Stimulated activated CD8-positive, alpha-beta memory T cell treated with anti-CD3 and anti-CD28 coated beads, Interleukin-12 subunit alpha, Interleukin-12 subunit beta, amount 100 ng/mL, for 4 hours (primary cell): ENCODE data around the gene SNX8.
A peak's percentile ranks its signal among the peaks of the same experiment; 100 is the strongest.
"Not testable (repeated sequence)": the region's sequence is repeated elsewhere in the genome, so short reads cannot be mapped to it uniquely, and the experiment has no call there.

Source experiments
- DNase-seq: peaks from one replicate; pipeline ENCODE4 v3.0.0-alpha.2; 2020; ENCODE audit warnings: low read depth

The SNX8 gene

DNA sequence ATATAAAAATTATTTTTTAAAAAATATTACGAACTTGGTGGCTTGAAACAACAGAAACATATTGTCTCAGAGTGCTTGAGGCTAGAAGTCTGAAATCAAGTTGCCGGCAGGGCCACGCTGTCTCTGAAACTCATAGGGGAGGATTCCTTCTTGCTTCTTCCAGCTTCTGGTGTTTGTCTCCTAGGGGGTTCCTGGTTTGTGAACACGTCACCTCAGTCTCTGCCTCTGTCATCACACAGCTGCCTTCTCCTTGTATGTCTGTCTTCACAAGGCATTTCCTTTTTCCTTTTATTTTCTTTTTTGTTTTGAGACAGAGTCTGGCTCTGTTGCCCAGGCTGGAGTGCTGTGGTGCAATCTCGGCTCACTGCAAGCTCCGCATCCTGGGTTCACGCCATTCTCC lies 12.7 kb upstream of the SNX8 start:
- DNase-seq = no peak

DNA sequence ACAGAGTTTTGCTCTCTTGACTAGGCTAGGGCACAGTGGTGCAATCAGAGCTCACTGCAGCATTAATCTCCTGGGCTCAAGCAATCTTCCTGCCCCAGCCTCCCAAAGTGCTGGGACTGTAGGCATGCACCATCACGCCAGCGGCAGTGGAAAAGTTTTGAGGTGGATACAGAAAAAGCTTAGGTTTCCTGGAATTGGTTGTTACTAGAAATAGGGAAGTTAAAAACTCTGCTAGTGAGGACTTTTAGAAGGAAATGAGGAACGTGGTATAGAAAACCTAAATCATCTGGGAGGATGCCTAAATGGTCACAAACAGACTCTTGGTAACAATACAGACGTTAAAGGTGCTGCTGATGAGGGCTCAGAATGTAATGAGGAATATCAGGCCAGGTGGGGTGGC lies 10.9 kb upstream of the SNX8 start:
- DNase-seq = no peak

DNA sequence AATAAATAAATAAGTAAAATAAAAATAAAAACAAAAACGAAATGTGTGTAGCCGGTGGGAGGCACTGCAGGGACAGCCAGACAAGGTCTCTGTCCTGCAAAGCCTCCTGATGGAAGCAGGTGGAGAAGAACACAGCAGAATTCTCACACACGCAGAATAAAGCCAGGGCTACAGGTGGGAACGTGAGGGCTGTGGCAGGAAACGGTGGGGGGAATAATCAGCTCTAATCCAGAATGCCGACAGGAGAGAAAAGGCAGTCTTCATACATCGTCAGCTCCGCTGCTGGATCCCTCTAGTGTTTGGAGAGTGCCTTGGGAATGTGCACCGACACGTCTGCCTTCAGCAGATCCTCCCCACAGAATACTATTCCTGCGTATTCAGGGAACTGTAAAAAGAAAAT lies 6.8 kb upstream of the SNX8 start:
- DNase-seq = no peak

DNA sequence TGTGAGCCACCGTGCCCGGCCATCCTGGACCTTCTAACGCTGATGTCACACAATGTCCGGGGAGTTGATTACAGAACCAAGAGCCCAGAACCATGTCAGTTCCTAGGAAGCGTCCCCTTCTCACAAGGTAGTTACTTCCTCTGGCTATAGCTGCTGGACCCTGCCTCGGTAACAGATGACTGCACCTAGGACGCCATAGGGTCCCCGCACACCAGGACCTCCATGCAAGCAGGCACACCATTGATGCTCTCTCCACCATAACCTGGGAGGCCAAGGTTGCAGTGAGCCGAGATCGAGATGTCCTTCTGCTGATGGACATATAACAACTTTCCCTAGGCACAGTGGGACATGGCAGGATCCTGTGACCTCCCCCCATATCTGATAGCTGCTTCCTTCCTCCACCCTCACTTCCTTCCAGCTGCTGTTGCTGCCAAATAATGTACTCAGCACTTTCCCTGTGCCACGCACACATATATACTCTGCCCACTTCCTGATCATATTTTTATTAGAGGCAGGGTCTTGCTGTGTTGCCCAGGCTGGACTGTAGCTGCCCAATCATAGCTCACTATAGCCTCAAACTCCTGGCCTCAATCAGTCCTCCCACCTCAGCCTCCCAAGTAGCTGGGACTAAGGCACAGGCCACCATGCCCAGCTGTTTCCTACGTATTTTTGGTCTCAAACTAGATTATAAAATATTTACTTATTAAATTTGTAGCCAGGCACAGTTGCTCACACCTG lies 3.5 kb upstream of the SNX8 start:
- no peak for DNase-seq

DNA sequence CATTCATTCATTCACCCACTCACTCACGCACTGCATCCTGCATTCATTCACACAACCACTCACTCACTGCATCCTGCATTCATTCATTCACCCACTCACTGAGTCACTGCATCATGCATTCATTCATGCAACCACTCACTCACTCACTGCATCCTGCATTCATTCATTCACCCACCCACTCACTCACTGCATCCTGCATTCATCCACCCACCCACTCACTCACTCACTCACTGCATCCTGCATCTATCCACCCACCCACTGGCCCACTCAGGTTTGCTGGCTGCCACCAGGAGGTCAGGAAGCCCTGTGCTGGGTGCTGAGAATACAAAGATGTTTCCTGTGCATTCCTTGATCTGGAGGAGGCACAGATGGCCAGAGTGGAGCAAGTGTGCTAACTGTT lies 2.3 kb upstream of the SNX8 start:
- no peak for DNase-seq

DNA sequence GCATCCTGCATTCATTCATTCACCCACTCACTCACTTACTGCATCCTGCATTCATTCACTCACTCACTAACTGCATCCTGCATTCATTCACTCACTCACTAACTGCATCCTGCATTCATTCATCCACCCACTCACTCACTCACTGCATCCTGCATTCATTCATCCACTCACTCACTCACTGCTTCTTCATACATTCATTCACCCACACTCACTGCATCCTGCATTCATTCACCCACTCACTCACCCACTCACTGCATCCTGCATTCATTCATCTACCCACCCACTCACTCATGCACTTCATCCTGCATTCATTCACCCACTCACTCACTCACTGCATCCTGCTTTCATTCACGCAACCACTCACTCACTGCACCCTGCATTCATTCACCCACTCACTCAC lies 1.5 kb upstream of the SNX8 start:
- no peak for DNase-seq

DNA sequence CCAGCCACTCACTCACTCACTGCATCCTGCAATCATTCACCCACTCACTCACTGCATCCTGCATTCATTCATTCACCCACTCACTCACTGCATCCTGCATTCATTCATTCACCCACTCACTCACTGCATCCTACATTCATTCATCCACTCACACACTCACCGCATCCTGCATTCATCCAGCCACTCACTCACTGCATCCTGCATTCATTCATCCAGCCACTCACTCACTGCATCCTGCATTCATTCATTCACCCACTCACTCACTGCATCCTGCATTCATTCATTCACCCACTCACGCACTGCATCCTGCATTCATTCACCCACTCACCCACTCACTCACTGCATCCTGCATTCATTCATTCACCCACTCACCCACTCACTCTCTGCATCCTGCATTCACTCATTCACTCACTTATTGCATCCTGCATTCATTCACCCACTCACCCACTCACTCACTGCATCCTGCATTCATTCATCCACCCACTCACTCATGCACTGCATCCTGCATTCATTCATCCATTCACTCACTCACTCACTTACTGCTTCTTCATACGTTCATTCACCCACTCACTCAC lies 802 bp upstream of the SNX8 start:
- DNase-seq = not testable (repeated sequence)

DNA sequence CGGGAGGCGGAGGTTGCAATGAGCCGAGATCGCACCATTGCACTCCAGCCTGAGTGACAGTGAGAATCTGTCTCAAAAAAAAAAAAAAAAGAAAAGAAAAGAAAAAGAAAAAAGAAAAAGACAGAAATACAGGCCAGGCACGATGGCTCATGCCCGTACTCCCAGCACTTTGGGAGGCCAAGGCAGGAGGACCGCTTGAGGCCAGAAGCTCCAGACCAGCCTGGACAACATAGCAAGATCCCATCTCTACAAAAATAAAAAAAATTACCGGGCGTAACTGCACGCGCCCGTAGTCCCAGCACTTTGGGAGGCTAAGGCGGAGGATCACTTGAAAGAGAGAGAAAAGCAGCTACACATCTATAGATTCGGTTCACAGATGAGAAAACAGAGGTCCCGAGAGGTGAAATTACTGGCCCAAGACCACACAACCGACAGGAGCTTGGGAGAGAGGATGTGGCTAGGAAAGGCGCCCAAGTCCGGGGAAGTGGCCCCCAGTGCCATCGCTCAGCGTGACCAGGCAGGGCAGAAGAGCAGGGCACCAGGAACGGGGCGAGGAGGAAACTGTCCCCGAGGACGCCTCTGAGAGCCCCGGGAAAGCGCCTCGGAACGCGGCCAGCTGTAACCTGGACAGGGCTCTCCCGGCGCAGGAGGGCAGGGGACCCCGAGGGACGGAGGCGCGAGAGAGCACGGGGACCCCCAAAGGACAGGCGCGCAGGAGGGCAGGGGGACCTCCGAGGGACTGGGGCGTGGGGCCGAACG lies 612 bp downstream of the SNX8 start:
- peak; percentile 8 for DNase-seq

DNA sequence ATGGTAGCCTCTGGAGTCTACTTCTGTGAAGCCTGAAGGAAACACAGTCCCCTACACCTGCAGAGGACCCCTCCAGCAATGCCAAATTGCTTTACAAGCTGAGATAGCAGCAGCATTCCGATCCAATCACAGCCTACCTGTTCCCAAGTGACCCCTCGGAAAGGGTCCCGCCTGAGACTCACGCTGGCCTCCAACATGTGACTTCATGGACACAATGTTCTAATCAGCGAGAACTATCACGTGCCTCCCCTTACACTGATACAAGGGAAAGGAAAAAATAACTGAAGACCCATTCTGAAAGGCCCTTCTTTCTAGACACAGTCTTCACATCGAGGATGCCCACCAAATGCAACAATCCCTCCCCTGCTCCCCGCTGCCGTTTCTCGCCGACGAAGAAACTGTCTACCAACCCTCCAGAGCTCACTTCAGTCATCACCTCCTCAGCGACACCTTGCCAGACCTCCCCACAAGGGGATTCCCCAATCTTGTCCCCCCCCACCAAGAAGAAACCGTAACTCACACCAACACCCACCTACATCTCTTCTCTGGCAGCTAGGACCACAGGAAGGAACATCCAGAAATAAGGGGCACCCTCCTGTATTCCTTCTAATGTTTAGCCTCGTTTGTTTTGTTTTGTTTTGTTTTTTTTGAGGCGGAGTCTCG lies 1.8 kb downstream of the SNX8 start:
- no peak for DNase-seq

DNA sequence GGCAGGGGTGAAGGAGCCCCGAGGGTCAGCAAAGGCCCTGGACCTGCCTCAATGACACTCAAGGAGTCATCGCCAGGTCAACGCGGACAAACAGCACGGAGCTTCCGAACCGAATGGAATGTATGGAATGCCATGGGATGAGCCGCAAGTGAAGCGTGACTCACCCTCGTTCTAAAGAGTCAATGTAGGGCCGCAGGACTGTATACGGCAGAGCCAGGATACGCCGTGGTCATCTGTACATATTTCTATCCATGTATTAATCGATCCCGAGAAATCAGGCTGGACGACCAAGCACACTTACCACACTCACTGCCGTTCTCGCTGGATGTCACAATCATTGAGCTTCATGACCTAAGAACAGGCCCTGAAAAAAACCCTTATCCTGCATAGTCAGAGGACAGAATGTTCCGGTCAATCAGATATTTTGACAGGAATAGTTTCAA lies 4.3 kb downstream of the SNX8 start:
- no peak for DNase-seq

DNA sequence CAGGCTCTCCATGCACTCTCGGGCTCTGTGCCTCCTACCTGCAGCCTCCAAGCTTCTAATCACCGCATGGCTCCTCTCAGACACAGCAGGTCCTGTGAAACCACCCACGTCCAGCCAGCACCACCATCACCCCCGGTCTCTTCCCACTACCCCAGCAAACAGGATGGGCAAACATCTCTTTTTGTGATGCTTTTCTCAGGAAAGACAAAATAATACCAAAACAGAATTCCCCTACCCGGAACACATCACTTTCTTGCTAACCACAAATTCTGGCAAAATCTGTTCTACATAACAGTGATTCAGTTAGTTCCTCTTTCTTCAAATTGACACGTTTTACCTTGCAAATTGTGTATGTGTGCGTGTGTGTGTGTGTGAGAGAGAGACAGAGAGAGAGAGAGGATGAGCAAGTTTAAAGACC lies 6.5 kb downstream of the SNX8 start:
- DNase-seq = no peak

DNA sequence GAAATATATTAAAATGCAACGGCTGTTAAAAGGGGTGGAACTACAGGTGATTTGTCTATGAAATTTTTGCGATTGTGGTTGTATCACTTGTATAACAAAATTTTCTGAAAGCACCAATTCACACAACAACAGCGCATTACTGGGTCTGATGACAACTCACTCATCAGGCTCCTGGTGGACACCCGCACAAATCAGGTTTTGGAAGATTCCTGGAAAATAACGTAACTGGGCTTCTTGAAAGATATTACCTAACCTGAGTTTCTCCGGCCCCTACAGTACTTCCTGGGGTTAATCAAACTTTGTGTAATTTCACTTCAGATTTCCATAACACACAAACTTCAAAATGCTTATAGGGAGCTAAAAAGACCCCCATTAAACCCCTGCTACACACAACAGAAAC lies 7.6 kb downstream of the SNX8 start:
- DNase-seq = no peak

DNA sequence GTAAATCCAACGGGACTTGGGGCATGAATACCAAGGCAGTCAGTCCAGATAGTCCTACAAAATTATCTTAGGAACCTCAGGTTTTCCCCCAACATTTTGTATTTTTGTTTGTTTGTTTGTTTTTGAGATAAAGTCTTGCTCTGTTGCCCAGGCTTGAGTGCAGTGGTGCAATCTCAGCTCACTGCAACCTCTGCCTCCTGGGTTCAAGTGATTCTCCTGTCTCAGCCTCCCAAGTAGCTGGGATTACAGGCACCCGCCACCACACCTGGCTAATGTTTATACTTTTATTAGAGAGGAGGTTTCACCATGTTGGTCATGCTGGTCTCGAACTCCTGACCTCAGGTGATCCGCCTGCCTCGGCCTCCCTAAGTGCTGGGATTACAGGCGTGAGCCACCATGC lies 9.0 kb downstream of the SNX8 start:
- not testable (repeated sequence) for DNase-seq

DNA sequence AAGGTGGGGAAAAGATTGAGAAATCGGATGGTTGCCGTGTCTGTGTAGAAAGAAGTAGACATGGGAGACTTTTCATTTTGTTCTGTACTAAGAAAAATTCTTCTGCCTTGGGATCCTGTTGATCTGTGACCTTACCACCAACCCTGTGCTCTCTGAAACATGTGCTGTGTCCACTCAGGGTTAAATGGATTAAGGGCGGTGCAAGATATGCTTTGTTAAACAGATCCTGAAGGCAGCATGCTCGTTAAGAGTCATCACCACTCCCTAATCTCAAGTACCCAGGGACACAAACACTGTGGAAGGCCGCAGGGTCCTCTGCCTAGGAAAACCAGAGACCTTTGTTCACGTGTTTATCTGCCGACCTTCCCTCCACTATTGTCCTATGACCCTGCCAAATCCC lies 10.7 kb downstream of the SNX8 start:
- DNase-seq = not testable (repeated sequence)

DNA sequence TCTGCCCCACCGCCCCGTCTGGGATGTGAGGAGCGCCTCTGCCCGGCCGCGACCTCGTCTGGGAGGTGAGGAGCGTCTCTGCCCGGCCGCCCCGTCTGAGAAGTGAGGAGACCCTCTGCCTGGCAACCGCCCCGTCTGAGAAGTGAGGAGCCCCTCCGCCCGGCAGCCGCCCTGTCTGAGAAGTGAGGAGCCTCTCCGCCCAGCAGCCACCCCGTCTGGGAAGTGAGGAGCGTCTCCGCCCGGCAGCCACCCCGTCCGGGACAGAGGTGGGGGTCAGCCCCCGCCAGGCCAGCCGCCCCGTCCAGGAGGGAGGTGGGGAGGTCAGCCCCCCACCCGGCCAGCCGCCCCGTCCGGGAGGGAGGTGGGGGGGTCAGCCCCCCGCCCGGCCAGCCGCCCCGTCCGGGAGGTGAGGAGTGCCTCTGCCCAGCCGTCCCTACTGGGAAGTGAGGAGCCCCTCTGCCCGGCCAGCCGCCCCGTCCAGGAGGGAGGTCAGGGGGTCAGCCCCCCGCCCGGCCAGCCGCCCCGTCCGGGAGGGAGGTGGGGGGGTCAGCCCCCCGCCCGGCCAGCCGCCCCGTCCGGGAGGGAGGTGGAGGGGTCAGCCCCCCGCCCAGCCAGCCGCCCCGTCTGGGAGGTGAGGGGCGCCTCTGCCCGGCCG lies 11.4 kb downstream of the SNX8 start:
- DNase-seq = not testable (repeated sequence)

DNA sequence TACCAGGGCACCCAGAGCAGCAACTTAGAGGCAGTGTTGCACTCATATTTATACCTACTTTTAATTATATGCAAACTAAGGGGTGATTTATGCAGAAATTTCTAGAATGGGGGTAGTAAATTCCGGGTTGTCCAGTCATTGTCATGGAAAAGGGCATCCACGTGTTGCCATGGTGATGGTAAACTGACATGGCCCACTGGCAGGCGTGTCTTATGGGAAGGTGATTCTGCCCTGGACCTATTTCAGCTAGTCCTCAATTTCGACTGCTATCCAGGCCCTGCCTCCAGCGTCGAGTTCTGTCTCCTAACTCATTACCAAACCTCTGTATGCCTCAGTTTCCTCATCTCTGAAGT lies 12.8 kb downstream of the SNX8 start:
- DNase-seq = no peak

DNA sequence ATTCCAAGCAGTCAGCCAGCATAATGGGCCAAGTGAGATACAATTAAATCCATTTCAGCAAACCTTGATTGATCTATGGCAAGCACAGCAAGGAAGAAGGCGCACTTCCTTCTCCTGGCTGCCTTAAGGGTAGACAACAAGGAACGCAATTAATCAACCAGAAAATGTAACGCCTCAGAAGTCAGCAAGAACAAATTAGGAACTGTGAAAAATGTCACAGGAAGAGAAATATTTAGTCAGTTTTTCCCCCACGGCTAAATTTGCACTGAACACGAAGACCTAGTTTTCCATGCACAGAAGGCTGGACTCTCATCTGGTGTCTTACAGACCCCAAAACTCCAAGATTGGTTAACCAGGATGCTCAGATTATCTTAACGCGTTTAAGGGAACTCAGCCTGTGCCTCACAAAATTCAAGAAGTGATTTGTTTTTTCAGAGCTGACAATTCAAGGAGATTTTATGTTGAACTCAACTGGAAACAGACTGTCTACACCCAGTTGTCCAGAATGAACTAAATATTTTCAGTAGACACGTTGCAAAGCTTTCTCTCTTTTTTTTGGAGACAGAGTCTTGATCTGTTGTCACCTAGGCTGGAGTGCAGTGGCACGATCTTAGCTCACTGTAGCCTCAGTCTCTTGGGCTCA lies 14.2 kb downstream of the SNX8 start:
- DNase-seq = no peak

DNA sequence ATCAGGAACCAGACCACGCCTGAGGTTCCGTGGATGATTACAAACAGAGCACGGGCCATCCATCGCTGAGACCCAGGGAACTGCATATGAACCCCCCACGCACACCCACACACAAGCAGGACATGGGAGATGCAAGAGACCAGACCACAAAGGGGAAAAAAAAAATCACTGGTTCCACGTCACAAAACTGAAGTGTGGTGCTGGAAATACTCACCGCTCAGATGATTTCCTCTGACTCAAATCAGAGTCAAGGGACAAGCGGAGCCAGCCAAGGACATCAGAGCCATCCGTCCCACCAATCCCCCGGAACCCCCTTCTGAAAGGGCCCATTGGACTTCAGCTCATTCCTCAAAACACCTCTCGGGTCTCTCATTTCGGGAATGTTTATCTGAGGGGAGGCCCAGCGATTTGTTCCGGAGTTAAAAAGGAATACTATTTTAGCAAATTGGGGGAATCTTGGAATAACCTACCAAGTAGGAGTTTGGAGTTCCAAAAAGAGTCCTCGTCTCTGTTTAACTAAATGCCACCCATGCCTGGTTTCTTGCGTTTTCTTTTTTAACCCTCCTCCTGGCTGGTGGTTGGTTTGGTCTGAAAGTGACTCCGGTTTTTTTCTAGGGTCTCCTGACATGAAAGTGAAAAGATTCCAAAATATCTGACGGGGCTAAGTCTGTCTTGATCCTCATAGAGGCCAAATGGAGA lies 15.0 kb downstream of the SNX8 start:
- DNase-seq = no peak

DNA sequence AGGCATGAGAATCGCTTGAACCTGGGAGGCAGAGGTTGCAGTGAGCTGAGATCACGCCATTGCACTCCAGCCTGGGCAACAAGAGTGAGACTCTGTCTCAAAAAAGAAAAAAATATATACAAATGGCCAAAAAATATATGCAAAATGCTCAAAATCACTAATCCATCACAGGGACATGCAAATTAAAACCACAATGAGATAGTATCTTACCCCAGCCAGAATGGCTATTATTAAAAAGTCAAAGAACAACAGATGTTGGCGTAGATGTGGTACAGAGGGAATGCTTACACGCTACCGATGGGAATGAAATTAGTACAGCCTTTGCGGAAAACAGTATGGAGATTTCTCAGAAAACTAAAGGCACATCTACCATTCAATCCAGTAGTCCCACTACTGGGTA lies 17.4 kb downstream of the SNX8 start:
- no peak for DNase-seq

DNA sequence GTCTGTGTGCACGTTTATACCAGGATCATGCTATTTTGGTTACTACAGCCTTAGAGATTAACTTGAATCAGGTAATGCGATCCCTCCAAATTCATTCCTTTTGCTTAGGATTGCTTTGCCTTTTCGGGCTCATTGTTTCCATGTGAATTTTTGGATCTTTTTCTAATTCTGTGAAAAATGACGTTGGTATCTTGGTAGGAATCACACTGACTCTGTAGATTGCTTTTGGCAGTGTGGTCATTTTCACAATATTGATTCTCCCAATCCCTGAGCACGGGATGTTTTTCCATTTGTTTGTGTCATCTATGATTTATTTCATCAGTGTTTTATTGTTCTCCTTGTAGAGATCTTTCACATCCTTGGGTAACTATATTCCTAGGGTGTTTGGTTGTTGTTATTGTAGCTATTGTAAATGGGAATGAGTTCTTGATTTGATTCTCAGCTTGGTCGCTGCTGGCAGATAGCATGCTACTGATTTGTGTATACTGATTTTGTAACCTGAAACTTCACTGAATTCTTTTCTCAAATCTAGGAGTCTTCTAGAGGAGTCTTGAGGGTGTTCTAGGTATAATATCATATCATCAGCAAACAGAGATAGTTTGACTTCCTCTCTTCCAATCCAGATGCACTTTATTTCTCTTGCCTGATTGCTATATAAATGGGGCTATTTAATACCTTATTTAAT lies 18.2 kb downstream of the SNX8 start:
- DNase-seq = no peak

DNA sequence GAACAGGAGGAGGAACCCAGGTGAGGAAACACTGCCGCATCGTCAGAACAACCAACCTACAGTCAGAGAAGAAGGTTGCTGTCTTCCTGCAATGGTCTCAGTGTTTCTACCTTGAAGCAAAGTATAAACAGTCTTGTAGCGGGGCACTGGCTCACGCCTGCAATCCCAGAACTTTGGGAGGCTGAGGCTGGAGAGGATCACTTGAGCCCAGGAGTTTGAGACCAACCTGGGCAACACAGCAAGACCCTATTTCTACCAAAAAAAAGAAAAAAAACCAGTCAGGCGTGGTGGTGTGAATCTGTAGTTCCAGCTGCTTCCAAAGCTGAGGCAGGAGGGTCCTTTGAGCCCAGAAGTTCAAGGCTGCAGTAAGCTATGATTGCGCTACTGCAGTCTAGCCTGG lies 23.4 kb downstream of the SNX8 start:
- no peak for DNase-seq
